Endodermal cell (in vitro differentiated cells): ENCODE measurements around the gene KIF3A. TPM values are rescaled to one million over a fixed set of nuclear protein-coding genes. Genes with fewer than 3 reads are reported as not detected.

Source experiments
- DNase-seq: peaks from one replicate; pipeline ENCODE4 v3.0.0-alpha.2; 2017
- H3K27ac ChIP-seq: 2 replicates; pipeline ENCODE4 v1.5.1; 2013; ENCODE audit warnings: mild to moderate bottlenecking, low read depth, low read length, moderate library complexity
- H3K27me3 ChIP-seq: 2 replicates; pipeline ENCODE4 v1.6.1; 2013; ENCODE audit warnings: mild to moderate bottlenecking, low read length, moderate library complexity; ENCODE audit not compliant: insufficient read depth, control insufficient read depth, poor library complexity, severe bottlenecking
- H3K36me3 ChIP-seq: 2 replicates; pipeline ENCODE4 v1.7.0; 2013; ENCODE audit warnings: mild to moderate bottlenecking, low read length, moderate library complexity; ENCODE audit not compliant: control insufficient read depth, insufficient read depth
- H3K4me1 ChIP-seq: one replicate; pipeline ENCODE4 v1.7.0; 2013; ENCODE audit warnings: low read length; ENCODE audit not compliant: control insufficient read depth, insufficient read depth
- H3K4me3 ChIP-seq: 2 replicates; pipeline ENCODE4 v1.5.1; 2013; ENCODE audit warnings: mild to moderate bottlenecking, low read length, moderate library complexity
- H3K9ac ChIP-seq: 2 replicates; pipeline ENCODE4 v1.6.1; 2013; ENCODE audit warnings: mild to moderate bottlenecking, low read length, moderate library complexity; ENCODE audit not compliant: poor library complexity, severe bottlenecking; ENCODE audit errors: extremely low read depth
- H3K9me3 ChIP-seq: 2 replicates; pipeline ENCODE4 v1.6.1; 2013; ENCODE audit warnings: mild to moderate bottlenecking, low read length, moderate library complexity; ENCODE audit not compliant: control insufficient read depth
- H3K27ac Mint-ChIP-seq: 2 replicates; pipeline ENCODE4 v1.8.0; 2020; ENCODE audit warnings: mixed read lengths
- H3K27me3 Mint-ChIP-seq: 2 replicates; pipeline ENCODE4 v1.8.0; 2021; ENCODE audit warnings: mild to moderate bottlenecking, mixed read lengths; ENCODE audit not compliant: insufficient read depth
- H3K36me3 Mint-ChIP-seq: 2 replicates; pipeline ENCODE4 v1.8.0; 2020; ENCODE audit warnings: low read depth, mixed read lengths
- H3K4me1 Mint-ChIP-seq: 2 replicates; pipeline ENCODE4 v1.8.0; 2020; ENCODE audit warnings: mixed read lengths
- H3K4me3 Mint-ChIP-seq: 2 replicates; pipeline ENCODE4 v1.8.0; 2020; ENCODE audit warnings: mild to moderate bottlenecking, moderate library complexity, mixed read lengths
- H3K9me3 Mint-ChIP-seq: 2 replicates; pipeline ENCODE4 v1.8.0; 2020; ENCODE audit warnings: mild to moderate bottlenecking, mixed read lengths
- WGBS, 2 experiments: methylation state at CpG; one replicate each; pipeline versions ENCODE4 v1.1.5 to v1.1.7; 2013; ENCODE audit warnings: missing lambda C conversion rate in 2 of 2, mixed read lengths in 1 of 2; ENCODE audit not compliant: insufficient coverage in 1 of 2, insufficient read length in 1 of 2; 5-methylcytosine and 5-hydroxymethylcytosine counted together
- total RNA-seq, 2 donors: library from RNA; stranded (reverse); fragmentation: NEBNext Ultra II Directional in 1 of 2; extraction: Animal tissue kit (Norgen Biotek cat#: 25700) in 1 of 2; gene quantifications; 2 replicates in 1 of 2; 3 replicates in 1 of 2; pipeline ENCODE4 v1.2.1, GENCODE V29; 2021
- TF ChIP-seq, protein P1 (sequence below): fragments of 200-600 bp; sonication (generic); conservative IDR thresholded peaks from 2 replicates; pipeline ENCODE4 v1.5.0; 2021; ENCODE audit warnings: antibody characterized with exemption, mild to moderate bottlenecking

Gene KIF3A
- total RNA-seq, 2 donors from 2014 or later: 19.6 to 25.2 TPM

DNA sequence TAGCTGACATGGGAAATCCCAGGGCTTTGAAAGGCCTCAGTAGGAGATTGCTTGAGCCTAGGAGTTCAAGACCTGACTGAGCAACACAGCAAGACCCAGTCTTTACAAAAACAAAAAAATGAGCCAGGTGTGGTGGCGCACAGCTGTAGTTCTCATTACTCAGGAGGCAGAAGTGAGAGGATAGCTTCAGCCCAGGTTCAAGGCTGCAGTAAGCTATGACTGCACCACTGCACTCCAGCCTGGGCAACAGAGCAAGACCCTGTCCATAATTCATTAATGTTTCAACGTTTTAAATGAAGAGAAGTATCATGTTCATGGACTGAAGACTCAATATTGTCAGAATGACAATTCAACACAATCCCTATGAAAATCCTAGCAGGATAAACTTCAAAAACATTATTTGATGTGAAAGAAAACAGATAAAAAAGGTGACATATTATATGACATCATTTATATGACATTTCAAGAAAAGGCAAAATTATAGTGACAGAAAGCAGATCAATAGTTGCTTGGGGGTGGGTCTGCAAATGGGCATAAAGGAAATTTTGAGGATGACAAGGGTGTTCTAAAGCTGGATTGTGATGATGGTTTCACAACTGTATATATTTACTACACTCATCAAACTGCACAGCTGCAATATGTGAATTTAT is 3.7 kb downstream of the KIF3A start:
- Histone ChIP-seq H3K4me3 (no peak overlapping the region), H3K4me1 (no peaks in the 10 kb centered on the region), H3K36me3 (peaks cover 9% of the 10 kb centered on the region), H3K27ac (no peak overlapping the region), H3K9me3 (no peaks in the 10 kb centered on the region), H3K27me3 (no peaks in the 10 kb centered on the region), H3K9ac (no peak overlapping the region)
- 91 to 94% methylated on average over 2 of the region's 2 CpGs for WGBS, 2 experiments
- TF ChIP-seq, protein P1, sequence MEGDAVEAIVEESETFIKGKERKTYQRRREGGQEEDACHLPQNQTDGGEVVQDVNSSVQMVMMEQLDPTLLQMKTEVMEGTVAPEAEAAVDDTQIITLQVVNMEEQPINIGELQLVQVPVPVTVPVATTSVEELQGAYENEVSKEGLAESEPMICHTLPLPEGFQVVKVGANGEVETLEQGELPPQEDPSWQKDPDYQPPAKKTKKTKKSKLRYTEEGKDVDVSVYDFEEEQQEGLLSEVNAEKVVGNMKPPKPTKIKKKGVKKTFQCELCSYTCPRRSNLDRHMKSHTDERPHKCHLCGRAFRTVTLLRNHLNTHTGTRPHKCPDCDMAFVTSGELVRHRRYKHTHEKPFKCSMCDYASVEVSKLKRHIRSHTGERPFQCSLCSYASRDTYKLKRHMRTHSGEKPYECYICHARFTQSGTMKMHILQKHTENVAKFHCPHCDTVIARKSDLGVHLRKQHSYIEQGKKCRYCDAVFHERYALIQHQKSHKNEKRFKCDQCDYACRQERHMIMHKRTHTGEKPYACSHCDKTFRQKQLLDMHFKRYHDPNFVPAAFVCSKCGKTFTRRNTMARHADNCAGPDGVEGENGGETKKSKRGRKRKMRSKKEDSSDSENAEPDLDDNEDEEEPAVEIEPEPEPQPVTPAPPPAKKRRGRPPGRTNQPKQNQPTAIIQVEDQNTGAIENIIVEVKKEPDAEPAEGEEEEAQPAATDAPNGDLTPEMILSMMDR: no peak
- no peaks in the 10 kb centered on the region for H3K9me3 Mint-ChIP-seq
- no peak for DNase-seq
- H3K27ac Mint-ChIP-seq: no peak overlapping the region
- peaks cover 21% of the 10 kb centered on the region for H3K36me3 Mint-ChIP-seq
- no peak overlapping the region for H3K4me3 Mint-ChIP-seq
- H3K27me3 Mint-ChIP-seq: no peaks in the 10 kb centered on the region
- H3K4me1 Mint-ChIP-seq: peaks cover 6% of the 10 kb centered on the region

DNA sequence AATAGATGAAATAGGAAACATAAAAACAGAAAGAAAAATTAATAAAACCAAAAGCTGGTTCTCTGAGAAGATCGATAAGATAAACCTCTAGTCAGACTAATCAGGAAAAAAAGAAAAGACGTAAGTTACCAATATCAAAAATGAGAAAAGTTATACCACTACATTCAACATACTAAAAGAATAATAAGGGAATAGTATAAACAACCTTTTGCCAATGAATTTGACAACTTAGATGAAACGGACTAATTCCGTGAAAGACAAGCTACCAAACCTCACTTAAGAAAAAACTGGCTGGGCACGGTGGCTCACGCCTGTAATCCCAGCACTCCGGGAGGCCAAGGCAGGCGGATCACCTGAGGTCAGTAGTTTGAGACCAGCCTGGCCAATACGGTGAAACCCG is 7.5 kb downstream of the KIF3A start:
- H3K4me3 ChIP-seq: no peak overlapping the region
- no peak overlapping the region for H3K27ac Mint-ChIP-seq
- no peaks in the 10 kb centered on the region for H3K27me3 Mint-ChIP-seq
- H3K9me3 ChIP-seq: no peaks in the 10 kb centered on the region
- H3K4me1 ChIP-seq: no peaks in the 10 kb centered on the region
- H3K9me3 Mint-ChIP-seq: no peaks in the 10 kb centered on the region
- no peaks in the 10 kb centered on the region for H3K4me1 Mint-ChIP-seq
- peaks cover 9% of the 10 kb centered on the region for H3K36me3 ChIP-seq
- no peak for DNase-seq
- H3K36me3 Mint-ChIP-seq: peaks cover 21% of the 10 kb centered on the region
- no peak overlapping the region for H3K27ac ChIP-seq
- 94 to 96% methylated on average over 7 to 9 of the region's 10 CpGs for WGBS, 2 experiments
- no peak overlapping the region for H3K4me3 Mint-ChIP-seq
- H3K27me3 ChIP-seq: no peaks in the 10 kb centered on the region
- TF ChIP-seq, protein P1: no peak
- H3K9ac ChIP-seq: no peak overlapping the region

DNA sequence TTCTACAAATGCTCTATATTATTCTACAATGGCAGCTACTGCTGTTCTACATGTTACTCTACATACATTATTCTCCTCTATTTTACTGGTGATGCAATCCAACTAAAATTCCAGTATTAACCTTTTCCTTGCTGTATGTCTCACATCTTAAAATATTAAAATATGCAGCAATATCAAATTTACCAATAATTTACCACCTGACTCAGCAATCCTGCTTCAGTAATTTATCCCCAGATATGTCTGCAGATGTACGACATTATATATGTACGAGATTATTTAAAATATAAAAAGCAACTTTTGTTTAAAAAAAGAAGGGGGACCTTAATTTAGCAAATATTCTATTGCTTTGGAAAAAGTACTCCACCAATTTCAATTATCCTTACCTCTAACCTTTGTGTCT is 11.6 kb downstream of the KIF3A start:
- no peaks in the 10 kb centered on the region for H3K9me3 ChIP-seq
- no CpG with 5 or more reads among the region's 2 CpGs for WGBS, 2 experiments
- H3K4me1 ChIP-seq: no peaks in the 10 kb centered on the region
- Mint-ChIP-seq H3K4me3 (no peak overlapping the region), H3K27ac (no peak overlapping the region), H3K36me3 (peaks cover 14% of the 10 kb centered on the region), H3K27me3 (no peaks in the 10 kb centered on the region), H3K9me3 (peaks cover 4% of the 10 kb centered on the region), H3K4me1 (no peaks in the 10 kb centered on the region)
- H3K27me3 ChIP-seq: no peaks in the 10 kb centered on the region
- H3K36me3 ChIP-seq: no peaks in the 10 kb centered on the region
- DNase-seq: no peak
- H3K27ac ChIP-seq: no peak overlapping the region
- H3K4me3 ChIP-seq: no peak overlapping the region
- TF ChIP-seq, protein P1: no peak
- no peak overlapping the region for H3K9ac ChIP-seq
